Stimulated activated CD8-positive, alpha-beta memory T cell treated with anti-CD3 and anti-CD28 coated beads, Interleukin-4, amount 100 ng/mL, for 1 hour (primary cell): ENCODE measurements around the gene BBS9.

Source experiments
- DNase-seq, 2 donors: peaks; one replicate each; pipeline ENCODE4 v3.0.0-alpha.2; 2020; ENCODE audit warnings: low read depth in 2 of 2, low spot score in 1 of 2

The BBS9 gene

DNA sequence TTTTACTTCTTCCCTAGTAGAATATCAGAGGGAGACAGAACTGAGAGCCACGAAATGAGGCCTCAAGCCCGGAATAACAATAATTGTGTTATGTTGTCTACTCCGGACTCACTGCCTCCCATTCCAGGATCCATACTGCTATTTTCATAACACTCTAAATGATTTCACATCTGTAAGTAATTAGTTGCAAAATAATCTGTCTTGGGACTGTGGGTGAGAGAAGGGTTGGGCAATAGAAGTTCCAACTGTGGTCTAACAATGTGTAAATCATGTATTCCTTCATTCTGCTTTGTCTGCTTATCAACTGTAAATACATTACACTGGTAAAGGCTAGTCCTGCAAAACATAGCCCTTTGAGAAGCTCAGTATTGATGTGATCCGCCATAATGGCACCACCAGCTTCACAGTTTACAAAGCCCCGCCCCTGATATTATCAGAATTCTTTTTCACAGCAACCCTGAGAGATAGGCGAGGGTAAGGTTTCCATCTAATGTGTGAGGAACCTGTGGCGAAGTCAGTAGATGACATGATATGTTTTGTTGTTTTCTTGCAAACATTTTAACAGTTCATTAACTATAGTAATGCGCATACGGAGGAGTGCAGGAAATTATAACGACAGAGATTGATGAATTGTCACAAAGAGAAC is 510.3 kb downstream of the BBS9 start:
- no peak for DNase-seq

DNA sequence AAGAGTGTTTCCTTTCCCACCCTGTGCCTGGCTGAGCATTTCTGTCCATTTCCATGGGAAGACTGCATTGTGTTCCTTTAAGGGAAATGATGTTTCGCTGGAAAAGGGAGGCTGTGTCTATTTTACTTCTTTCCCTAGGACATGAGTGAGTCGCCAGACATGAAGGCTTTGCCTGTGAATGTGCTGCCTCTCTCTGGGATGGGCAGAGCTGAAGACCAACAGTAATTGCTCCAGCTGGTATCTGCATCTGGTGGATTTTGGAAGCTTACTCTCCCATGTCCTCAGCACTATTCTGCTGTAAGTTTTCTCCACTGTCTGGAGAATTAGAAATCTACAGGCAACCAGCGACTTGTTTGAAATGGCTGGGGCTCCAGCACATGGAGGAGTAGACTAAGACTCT is 511.4 kb downstream of the BBS9 start:
- DNase-seq, result no peak

DNA sequence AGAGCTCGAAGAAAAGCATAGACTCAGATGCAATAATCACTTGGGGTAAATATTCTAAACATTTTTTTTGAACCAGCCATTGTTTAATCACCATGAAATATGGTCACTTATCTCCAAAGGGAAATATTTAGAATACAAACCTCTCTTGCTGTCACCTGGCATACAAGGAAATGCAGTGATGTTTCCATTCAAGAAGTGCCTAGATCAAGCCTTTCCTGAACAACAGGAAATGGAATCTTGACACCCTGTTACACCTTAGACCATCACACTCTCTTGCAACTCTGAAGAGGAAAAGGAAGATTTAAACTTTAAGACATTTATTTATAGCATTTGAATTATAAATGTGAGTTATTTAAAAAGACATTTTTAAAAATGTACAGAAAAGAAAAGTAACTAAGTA is 512.9 kb downstream of the BBS9 start:
- no peak for DNase-seq

DNA sequence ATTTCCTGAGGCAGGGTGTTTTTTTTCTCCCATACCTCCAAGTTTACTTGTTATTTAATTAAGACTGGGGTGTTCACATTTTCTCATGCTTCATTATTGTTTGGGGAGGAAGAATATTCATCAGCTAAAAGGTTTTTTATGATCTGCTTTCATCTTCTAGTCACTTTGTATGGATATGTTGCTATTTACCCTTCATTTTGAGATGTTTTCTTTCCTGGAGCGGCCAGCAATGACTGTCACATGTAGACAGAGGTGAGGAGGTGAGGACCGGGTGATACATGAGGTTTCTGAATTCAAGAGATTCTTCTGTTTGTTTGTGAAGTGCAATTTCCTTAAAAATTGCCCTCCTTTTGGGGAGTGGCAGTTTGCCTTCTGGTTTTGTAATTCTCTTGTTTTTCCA is 514.2 kb downstream of the BBS9 start:
- no peak for DNase-seq

DNA sequence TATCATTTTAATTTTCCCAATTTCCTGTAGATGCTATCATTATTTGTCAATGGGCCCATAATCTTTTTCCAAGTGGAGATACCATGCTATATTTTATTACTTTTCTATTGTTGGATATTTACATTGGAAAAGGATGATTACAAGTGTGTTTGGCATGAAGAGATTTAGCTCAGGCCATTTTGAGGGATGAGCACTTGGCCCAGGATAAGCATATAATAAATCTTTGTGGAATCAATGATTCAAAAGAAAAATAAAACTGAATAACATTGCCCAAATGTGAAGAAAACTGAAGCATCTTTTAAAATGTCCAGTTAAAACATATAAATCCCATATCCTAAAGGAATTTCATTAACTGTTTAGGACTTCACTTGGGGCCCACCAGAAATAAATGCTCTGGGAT is 515.1 kb downstream of the BBS9 start:
- DNase-seq, result no peak

DNA sequence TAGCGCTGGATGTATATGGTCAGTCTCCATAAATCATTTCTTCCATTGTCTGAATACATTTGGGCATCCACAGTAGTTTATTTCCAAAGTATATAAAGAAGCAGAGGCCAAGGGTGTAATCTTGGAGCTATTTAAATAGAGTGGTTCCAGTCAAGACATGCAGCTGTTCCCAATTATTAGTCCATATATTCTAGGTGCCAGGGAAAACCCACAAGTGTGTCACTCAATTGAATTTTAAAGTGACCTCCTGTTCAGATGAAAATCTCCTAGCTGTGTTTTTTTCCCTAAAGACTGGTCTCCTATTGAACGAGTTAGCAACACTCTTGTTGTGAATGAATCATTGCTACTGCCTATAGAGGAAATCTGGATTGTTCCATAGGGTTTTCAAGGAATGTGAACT is 515.7 kb downstream of the BBS9 start:
- no peak for DNase-seq

DNA sequence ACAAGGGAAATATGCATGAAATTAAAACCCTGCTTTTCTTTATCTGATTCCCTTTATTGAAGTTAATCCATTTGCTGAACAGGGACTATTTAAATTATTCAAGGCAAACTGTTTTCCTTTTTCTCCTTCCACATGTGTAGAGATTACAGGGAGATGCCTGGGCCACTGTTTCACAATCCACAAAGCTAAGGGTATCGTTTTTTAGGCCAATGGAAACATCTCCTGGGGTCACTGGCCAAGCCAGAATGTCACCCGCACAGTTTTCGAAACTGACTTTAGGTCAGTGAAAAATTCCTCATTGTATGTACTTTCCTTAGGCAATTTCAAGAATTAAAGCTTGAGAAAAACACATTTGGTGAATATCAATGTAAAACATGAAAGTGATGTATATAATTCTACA is 516.8 kb downstream of the BBS9 start:
- DNase-seq, result no peak

DNA sequence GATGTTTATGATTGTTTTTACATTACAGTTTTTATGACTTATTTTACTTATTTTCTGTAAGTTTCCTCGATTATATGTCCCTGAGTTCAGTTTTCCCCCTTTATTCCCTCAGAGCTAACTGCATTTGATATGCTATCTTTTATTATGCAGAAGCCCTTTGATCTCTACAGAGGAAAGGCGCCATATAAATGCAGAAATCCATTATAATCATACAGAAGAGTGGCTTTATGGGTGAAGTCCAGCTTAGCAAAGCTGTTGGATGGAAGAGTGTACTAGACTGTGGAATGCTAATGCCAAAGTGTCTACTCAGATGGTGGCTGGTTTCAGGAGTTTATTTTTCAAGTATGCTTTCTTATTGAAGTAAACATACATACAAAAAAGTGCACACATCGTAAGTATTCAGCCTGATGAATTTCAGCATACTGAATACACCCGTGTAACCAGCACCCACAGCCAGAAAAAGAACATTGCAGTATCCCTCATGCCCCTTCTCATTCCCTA is 517.6 kb downstream of the BBS9 start:
- DNase-seq, result no peak

DNA sequence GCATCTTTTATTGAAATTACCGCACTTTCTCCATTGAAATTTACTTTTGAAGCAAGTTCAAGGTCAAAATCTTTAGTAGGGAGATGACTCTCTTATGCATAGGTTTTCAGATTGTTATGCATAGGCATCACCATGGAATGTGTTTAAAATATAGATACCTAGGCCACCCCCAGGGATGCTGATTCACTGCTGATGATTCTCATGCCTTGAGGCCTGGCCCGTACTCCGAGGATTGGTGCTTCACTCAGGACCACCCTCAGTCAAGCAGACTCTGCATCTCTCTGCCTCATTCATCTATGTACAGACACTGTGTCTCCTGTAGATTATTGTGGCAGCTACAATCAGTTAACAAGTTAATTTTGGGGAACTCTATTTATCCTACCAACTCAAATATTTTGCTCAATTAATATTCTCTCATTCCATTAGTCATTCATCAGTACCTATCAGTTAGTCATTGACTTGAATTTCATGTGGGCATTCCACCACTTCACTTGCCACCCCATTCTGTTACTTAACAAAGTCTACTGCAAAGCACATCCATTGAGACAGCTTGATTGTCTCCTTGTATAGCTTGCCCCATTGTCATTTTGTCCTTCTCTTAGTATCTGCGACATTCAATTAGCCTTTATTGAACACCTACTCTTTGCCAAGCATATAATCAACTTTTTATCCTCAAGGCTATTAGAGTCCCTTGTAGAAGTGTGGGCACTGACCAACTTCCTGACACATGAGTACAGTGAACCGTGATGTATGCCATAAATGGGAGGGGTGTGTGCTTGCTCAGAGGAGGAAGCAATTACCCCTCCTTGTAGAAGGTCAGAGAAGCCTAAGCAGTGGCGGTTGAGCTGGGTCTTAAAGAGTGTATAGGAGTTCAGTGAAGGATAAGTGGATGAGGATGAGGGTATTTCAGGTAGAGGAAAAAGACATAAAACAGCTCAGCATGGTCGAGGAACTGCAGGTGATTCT is 520.4 kb downstream of the BBS9 start:
- DNase-seq, result no peak

DNA sequence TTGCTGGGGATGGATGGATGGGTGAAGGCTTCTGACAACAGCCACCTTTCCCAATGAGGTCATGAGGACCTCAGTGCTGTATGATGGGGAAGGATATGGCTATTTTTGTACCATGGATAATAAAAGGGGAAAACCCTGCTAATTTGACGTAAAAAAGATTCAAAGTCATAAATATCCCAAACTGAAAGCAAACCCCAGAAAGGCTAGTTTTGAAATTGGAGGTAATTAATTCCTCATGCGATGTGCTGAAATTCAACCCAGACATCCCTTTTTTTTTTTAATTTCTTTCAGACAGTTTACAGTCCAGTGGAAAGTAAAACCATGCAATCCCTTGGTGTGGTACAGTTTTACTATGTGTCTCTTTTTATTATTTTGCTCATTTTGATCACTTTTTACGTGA is 521.5 kb downstream of the BBS9 start:
- no peak for DNase-seq

DNA sequence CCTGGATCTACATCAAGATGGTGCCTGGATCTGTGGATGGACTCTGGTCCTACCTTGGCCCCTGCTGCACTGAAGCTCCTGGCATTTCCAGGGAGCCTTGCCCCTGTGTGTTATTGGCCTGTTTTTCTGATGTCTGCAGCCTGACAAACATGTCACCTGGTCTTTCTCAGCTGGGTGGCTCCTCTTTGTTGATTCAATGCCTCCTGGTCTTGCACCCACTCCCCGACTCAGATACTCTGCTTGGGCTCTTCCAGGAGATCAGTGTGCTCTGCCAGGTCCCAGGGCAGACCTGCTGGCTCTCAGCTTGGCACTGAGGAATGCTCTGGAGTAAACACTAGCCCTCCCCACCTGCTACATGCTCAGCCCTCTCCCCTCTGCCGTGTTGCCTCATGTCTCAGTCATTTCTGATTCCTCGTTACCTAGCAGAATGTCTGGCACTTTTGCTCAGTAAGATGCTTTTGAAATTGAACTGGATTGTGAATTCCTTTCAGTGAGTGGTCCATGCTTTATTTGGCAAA is 522.7 kb downstream of the BBS9 start:
- no peak for DNase-seq

DNA sequence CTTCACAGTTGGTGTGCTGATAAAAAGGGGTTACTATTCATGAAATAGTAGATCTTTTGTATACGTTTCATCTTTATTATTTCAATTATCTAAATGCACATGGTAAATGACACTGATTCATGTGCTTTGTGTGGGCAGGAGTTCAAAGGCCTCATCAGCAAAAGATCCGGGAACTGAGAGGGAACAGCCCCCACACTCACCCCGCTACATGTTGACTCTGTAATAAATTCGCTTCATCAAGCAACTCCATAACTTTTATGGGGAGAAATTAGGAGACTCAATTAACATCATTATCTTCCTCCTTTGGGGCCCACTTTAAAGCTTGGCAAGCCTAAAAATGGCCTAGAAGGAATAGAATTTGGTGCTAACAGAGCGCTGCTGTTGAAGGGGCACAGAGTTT is 525.3 kb downstream of the BBS9 start:
- DNase-seq, result no peak
